ENCODE measurements around the gene CAPN5. TPM values are rescaled to one million over a fixed set of nuclear protein-coding genes. Genes with fewer than 3 reads are reported as not detected.
"Not testable (repeated sequence)": the region's sequence is repeated elsewhere in the genome, so short reads cannot be mapped to it uniquely, and the experiment has no call there.

Gene CAPN5
- total RNA-seq, 2 donors from 2014 or later, result 2.6 to 4.0 TPM

DNA sequence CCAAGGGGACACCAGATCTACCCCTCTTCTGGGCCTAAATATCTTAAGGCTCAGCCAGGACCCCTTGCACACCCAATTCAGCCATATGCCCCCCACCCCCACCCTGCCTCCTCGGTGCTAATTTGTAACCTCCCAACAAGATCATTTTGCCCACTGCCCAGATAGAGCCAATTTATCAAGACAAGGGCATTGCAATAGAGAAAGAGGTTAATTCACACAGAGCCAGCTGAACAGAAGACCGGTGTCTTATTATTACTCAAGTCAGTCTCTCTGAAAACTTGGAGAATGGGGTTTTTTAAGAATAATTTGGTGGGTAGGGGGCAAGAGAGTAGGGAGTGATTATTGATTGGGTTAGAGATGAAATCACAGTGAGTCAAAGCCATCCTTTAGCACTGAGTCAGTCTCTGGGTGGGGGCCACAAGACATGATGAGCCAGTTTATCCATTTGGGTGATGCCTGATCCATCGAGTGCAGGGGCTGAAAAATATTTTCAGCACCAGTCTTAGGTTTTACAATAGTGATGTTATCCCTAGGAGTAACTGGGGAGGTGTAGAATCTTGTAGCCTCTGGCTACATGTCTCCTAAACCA is 9.9 kb upstream of the CAPN5 start:
- Histone ChIP-seq H3K27me3 (no peaks in the 10 kb centered on the region), H3K4me3 (no peak overlapping the region), H3K36me3 (no peaks in the 10 kb centered on the region), H3K4me1 (no peaks in the 10 kb centered on the region), H3K9me3 (peaks cover 0 to 21% of the 10 kb centered on the region in 2 donors), H3K27ac (no peak overlapping the region)
- TF ChIP-seq, protein P1, sequence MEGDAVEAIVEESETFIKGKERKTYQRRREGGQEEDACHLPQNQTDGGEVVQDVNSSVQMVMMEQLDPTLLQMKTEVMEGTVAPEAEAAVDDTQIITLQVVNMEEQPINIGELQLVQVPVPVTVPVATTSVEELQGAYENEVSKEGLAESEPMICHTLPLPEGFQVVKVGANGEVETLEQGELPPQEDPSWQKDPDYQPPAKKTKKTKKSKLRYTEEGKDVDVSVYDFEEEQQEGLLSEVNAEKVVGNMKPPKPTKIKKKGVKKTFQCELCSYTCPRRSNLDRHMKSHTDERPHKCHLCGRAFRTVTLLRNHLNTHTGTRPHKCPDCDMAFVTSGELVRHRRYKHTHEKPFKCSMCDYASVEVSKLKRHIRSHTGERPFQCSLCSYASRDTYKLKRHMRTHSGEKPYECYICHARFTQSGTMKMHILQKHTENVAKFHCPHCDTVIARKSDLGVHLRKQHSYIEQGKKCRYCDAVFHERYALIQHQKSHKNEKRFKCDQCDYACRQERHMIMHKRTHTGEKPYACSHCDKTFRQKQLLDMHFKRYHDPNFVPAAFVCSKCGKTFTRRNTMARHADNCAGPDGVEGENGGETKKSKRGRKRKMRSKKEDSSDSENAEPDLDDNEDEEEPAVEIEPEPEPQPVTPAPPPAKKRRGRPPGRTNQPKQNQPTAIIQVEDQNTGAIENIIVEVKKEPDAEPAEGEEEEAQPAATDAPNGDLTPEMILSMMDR (IDR thresholded peaks at IDR 0.05), result no peak
- peak; percentile 9 for DNase-seq (ENCODE audit: low spot score)

DNA sequence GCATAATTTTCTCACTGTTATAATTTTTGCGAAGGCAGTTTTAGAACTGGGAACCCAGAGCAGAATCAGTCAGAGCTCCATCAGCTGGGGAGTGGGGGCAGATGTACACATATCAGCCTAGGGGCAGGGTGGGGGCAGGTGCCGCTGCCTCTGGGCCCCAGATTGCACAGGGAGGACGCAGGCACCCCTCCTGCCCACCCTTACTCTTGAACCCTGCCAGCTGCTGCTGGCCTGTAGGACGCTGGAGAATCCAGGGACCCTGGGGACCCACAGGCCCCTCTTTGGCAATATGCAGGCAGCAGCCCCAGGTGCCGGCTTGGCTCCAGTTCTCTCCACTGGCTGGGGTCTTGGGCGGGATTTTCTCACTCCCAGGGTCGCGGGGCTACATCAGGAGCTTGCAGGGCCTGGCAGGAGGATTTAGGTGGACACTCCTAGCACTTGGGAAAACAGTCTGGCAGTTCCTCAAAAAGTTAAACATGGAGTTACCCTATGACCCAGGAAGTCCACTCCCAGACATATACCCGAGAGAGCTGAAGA is 8.8 kb upstream of the CAPN5 start:
- Histone ChIP-seq H3K4me3 (no peak overlapping the region), H3K4me1 (no peaks in the 10 kb centered on the region), H3K9me3 (peaks cover 0 to 21% of the 10 kb centered on the region in 2 donors), H3K27me3 (no peaks in the 10 kb centered on the region), H3K36me3 (no peaks in the 10 kb centered on the region), H3K27ac (no peak overlapping the region)
- TF ChIP-seq, protein P1 (IDR thresholded peaks at IDR 0.05), result no peak
- DNase-seq (ENCODE audit: low spot score), result no peak

DNA sequence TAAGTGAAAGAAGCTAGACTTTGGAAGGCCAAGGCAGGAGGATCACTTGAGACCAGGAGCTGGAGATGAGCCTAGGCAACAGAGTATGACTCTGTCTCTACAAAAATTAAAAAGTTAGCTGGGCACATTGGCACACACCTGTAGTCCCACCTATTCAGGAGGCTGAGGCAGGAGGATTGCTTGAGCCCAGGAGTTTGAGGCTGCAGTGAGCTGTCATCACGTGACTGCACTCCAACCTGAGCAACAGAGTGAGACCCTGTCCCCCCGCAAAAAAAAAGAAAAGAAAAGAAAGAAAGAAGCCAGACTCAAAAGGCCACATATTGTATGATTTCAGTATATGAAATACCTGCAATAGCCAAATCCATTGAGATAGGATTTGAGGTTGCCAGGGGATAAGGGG is 7.9 kb upstream of the CAPN5 start:
- peaks cover 0 to 21% of the 10 kb centered on the region in 2 donors for H3K9me3 ChIP-seq
- H3K4me1 ChIP-seq, result no peaks in the 10 kb centered on the region
- TF ChIP-seq, protein P1 (IDR thresholded peaks at IDR 0.05), result no peak
- H3K27ac ChIP-seq, result no peak overlapping the region
- H3K4me3 ChIP-seq, result no peak overlapping the region
- H3K36me3 ChIP-seq, result no peaks in the 10 kb centered on the region
- no peaks in the 10 kb centered on the region for H3K27me3 ChIP-seq
- DNase-seq (ENCODE audit: low spot score), result no peak

DNA sequence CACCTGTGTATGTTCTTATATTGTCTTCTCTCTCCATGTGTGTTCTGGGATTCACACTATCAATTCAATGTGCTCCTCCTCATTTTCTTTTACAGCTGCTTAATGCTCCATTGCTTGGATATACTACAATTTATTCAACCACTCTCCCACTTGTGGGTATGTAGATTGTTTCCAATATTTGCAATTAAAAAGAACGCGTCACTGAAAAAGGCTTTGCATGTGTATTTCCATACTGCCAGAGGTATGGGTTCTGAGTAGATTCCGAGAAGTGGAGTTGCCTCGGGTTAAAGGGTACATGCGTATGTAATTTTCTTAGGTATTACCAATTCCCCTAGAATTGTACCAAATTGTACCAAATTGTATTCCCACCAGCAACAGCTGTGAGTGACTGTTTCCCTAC is 7.0 kb upstream of the CAPN5 start:
- no peak overlapping the region for H3K4me3 ChIP-seq
- H3K4me1 ChIP-seq, result no peaks in the 10 kb centered on the region
- no peak for DNase-seq (ENCODE audit: low spot score)
- H3K9me3 ChIP-seq, result peaks cover 0 to 21% of the 10 kb centered on the region in 2 donors
- TF ChIP-seq, protein P1 (IDR thresholded peaks at IDR 0.05), result no peak
- H3K27me3 ChIP-seq, result no peaks in the 10 kb centered on the region
- no peak overlapping the region for H3K27ac ChIP-seq
- H3K36me3 ChIP-seq, result no peaks in the 10 kb centered on the region

DNA sequence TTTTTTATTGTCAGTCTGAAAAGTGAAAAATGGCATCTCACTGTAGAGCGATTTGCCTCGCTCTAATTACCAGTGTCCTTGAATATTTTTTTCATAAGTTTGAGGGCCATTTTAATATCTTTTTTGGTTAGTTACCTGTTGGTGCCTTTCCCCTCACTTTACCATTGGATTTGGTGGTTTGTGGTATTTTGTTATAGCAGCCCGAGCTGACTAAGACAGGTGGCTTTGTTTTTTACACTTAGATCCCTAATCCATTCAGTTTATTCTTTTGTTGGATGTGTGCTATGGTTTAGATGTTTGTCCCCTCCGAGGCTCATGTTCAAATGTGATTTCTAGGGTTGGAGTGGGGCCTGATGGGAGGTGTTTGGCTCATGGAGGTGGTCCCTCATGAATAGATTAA is 6.5 kb upstream of the CAPN5 start:
- Histone ChIP-seq H3K36me3 (no peaks in the 10 kb centered on the region), H3K4me3 (no peak overlapping the region), H3K27me3 (no peaks in the 10 kb centered on the region), H3K4me1 (no peaks in the 10 kb centered on the region), H3K9me3 (peaks cover 0 to 21% of the 10 kb centered on the region in 2 donors), H3K27ac (no peak overlapping the region)
- TF ChIP-seq, protein P1 (IDR thresholded peaks at IDR 0.05), result no peak
- no peak for DNase-seq (ENCODE audit: low spot score)

DNA sequence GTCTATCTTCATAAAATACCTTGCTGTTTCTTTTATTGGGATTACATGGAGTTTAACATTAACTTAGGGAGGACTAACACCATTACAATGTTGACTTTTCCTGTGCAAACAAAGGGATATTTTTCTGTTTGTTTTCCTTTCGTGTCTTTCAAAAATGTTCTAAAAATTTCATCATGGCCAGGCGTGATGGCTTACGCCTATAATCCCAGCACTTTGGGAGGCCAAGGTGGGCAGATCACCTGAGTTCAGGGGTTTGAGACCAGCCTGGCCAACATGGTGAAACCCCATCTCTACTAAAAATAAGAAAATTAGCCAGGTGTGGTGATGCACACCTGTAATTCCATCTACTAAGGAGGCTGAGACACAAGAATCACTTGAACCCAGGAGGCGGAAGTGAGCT is 5.5 kb upstream of the CAPN5 start:
- not testable (repeated sequence) for H3K27ac ChIP-seq; H3K4me3 ChIP-seq; H3K4me1 ChIP-seq; H3K36me3 ChIP-seq; H3K27me3 ChIP-seq; DNase-seq (ENCODE audit: low spot score)
- peaks cover 0 to 13% of the 10 kb centered on the region in 2 donors for H3K9me3 ChIP-seq

All from right atrium auricular region (tissue), 2 donors.